Common myeloid progenitor, CD34-positive (primary cell): ENCODE measurements around the gene TBC1D22B.
"Not testable (repeated sequence)": the region's sequence is repeated elsewhere in the genome, so short reads cannot be mapped to it uniquely, and the experiment has no call there.

Source experiments
- CTCF ChIA-PET: fragments of 350-600 bp; sonication (Branson Sonifier 250); formaldehyde crosslinking; loops from one replicate; lab custom pipeline; 2021; ENCODE audit warnings: antibody characterized with exemption; lab: Charles Lee
- POLR2A ChIA-PET: fragments of 350-600 bp; sonication (Branson Sonifier 250); formaldehyde crosslinking; loops from one replicate; lab custom pipeline; 2021; ENCODE audit warnings: antibody characterized with exemption; lab: Charles Lee
- DNase-seq, 3 donors: peaks; one replicate each; pipeline versions ENCODE4 v3.0.0 to v3.0.0-alpha.2; 2013
- H3K27ac ChIP-seq, 2 experiments: 1 replicate in 1 of 2; 2 replicates in 1 of 2; pipeline ENCODE4 v1.7.0; 2013; ENCODE audit warnings: inconsistent platforms in 2 of 2, low read length in 2 of 2, mild to moderate bottlenecking in 2 of 2, low read depth in 1 of 2, moderate library complexity in 1 of 2; ENCODE audit not compliant: severe bottlenecking in 2 of 2, insufficient read depth in 1 of 2, poor library complexity in 1 of 2
- H3K27me3 ChIP-seq, 5 experiments: replicated peaks in 2 of 5; 1 replicate in 3 of 5; 2 replicates in 2 of 5; pipeline versions ENCODE4 v1.6.1 to v1.7.0; 2013; ENCODE audit warnings: low read length in 4 of 5, mild to moderate bottlenecking in 2 of 5, moderate library complexity in 2 of 5, inconsistent platforms in 1 of 5; ENCODE audit not compliant: insufficient read depth in 5 of 5, control insufficient read depth in 4 of 5
- H3K36me3 ChIP-seq, 4 experiments: 1 replicate in 2 of 4; 2 replicates in 2 of 4; pipeline versions ENCODE4 v1.6.1 to v1.7.0; 2013; ENCODE audit warnings: low read length in 3 of 4, control low read depth in 1 of 4, mild to moderate bottlenecking in 1 of 4; ENCODE audit not compliant: control insufficient read depth in 4 of 4, insufficient read depth in 4 of 4
- H3K4me1 ChIP-seq, 4 experiments: 1 replicate in 3 of 4; 2 replicates in 1 of 4; pipeline versions ENCODE4 v1.6.1 to v1.7.1; 2013; ENCODE audit warnings: low read length in 3 of 4, mild to moderate bottlenecking in 3 of 4, control low read depth in 1 of 4, inconsistent platforms in 1 of 4, moderate library complexity in 1 of 4; ENCODE audit not compliant: control insufficient read depth in 4 of 4, insufficient read depth in 4 of 4; ENCODE audit errors: control extremely low read depth in 1 of 4
- H3K4me3 ChIP-seq, 7 experiments: 1 replicate in 4 of 7; 2 replicates in 3 of 7; pipeline versions ENCODE4 v1.5.1 to v1.7.0; 2013; ENCODE audit warnings: mild to moderate bottlenecking in 7 of 7, low read length in 6 of 7, moderate library complexity in 6 of 7, inconsistent platforms in 2 of 7, low read depth in 2 of 7, control low read depth in 1 of 7; ENCODE audit not compliant: insufficient read depth in 4 of 7, control insufficient read depth in 1 of 7; ENCODE audit errors: extremely low read depth in 1 of 7
- H3K9me3 ChIP-seq, 5 experiments: 1 replicate in 4 of 5; 2 replicates in 1 of 5; pipeline versions ENCODE4 v1.6.1 to v1.7.1; 2013; ENCODE audit warnings: low read length in 4 of 5, mild to moderate bottlenecking in 2 of 5, inconsistent platforms in 1 of 5, low read depth in 1 of 5, moderate library complexity in 1 of 5; ENCODE audit not compliant: control insufficient read depth in 4 of 5, insufficient read depth in 2 of 5; ENCODE audit errors: control extremely low read depth in 1 of 5
- WGBS: methylation state at CpG from one replicate; pipeline ENCODE4 v1.1.5; 2013; ENCODE audit not compliant: insufficient coverage; 5-methylcytosine and 5-hydroxymethylcytosine counted together

TBC1D22B gene

GRCh38 chr6:37323580-37323979 is 66.0 kb downstream of the TBC1D22B start:
- Histone ChIP-seq H3K4me3 (no peak overlapping the region), H3K27ac (no peak overlapping the region), H3K9me3 (no peaks in the 10 kb centered on the region), H3K4me1 (peaks cover 5 to 35% (median 29%) of the 10 kb centered on the region in 4 experiments), H3K27me3 (no peaks in the 10 kb centered on the region), H3K36me3 (peaks cover 0 to 36% (median 5%) of the 10 kb centered on the region in 4 experiments)
- ChIA-PET CTCF (interaction anchor here (0.9 to 3.7 kb wide), 4 partner anchors 9 to 21 kb away, joined by 3 to 23 read pairs (median 4); no protein-coding TSS in a partner anchor), POLR2A (no interaction called here)
- WGBS = 86% methylated on average over 1 of the region's 3 CpGs
- DNase-seq = peak in 1 of 3 donors; percentile 11

GRCh38 chr6:37324131-37325033 is 66.8 kb downstream of the TBC1D22B start:
- POLR2A ChIA-PET = interaction anchor here (0.6 kb wide), 1 partner anchor 58 kb away, joined by 3 read pairs; no protein-coding TSS in a partner anchor

GRCh38 chr6:37330345-37330744 is 72.8 kb downstream of the TBC1D22B start:
- H3K9me3 ChIP-seq, H3K27ac ChIP-seq, DNase-seq, H3K4me3 ChIP-seq, H3K4me1 ChIP-seq, H3K27me3 ChIP-seq: not testable (repeated sequence)
- ChIA-PET POLR2A (interaction anchor here (0.7 kb wide), 1 partner anchor 453 kb away, joined by 4 read pairs; no protein-coding TSS in a partner anchor), CTCF (interaction anchor here (0.7 to 1.6 kb wide), 3 partner anchors 9 to 211 kb away, joined by 3 read pairs; no protein-coding TSS in a partner anchor)
- peaks cover 2 to 25% (median 21%) of the 10 kb centered on the region in 4 experiments for H3K36me3 ChIP-seq
- 94% methylated on average over 8 of the region's 10 CpGs for WGBS

More at GRCh38 chr6:37324131-37325033, 66.8 kb downstream of the TBC1D22B start:
- 61% methylated on average over 3 of the region's 4 CpGs for WGBS
- no peak overlapping the region for H3K4me3 ChIP-seq
- no peaks in the 10 kb centered on the region for H3K27me3 ChIP-seq
- peaks cover 0 to 31% (median 4%) of the 10 kb centered on the region in 4 experiments for H3K36me3 ChIP-seq
- DNase-seq = peak in 2 of 3 donors; percentile 26 to 28
- H3K9me3 ChIP-seq = no peaks in the 10 kb centered on the region
- H3K4me1 ChIP-seq = peaks cover 5 to 32% (median 25%) of the 10 kb centered on the region in 4 experiments
- H3K27ac ChIP-seq = no peak overlapping the region
- CTCF ChIA-PET = interaction anchor here (0.7 to 3.7 kb wide), 8 partner anchors 10 to 102 kb away, joined by 3 to 23 read pairs (median 4); no protein-coding TSS in a partner anchor

GRCh38 chr6:37331047-37331446 is 73.5 kb downstream of the TBC1D22B start:
- Histone ChIP-seq H3K36me3 (peaks cover 2 to 25% (median 21%) of the 10 kb centered on the region in 4 experiments), H3K4me3 (no peak overlapping the region), H3K27me3 (no peaks in the 10 kb centered on the region), H3K27ac (no peak overlapping the region), H3K4me1 (no peaks in the 10 kb centered on the region), H3K9me3 (no peaks in the 10 kb centered on the region)
- CTCF ChIA-PET = interaction anchor here (1.0 to 1.6 kb wide), 3 partner anchors 10 to 51 kb away, joined by 3 read pairs; no protein-coding TSS in a partner anchor
- WGBS = 98% methylated on average over 10 of the region's 13 CpGs
- POLR2A ChIA-PET = no interaction called here
- no peak for DNase-seq

- ChIA-PET CTCF (interaction anchor here (1.4 kb wide), 1 partner anchor 12 kb away, joined by 3 read pairs; no protein-coding TSS in a partner anchor), POLR2A (no interaction called here)
- H3K36me3 ChIP-seq = peaks cover 2 to 25% (median 21%) of the 10 kb centered on the region in 4 experiments
- no peaks in the 10 kb centered on the region for H3K4me1 ChIP-seq
- H3K27ac ChIP-seq = no peak overlapping the region
- no CpG with 5 or more reads among the region's 1 CpG for WGBS
- DNase-seq = no peak
- H3K4me3 ChIP-seq = no peak overlapping the region
- H3K9me3 ChIP-seq = no peaks in the 10 kb centered on the region
- H3K27me3 ChIP-seq = no peaks in the 10 kb centered on the region
These were observed 75.3 kb downstream of the TBC1D22B start for GRCh38 chr6:37332894-37333293.

GRCh38 chr6:37334047-37334446 is 76.5 kb downstream of the TBC1D22B start:
- no peak overlapping the region for H3K27ac ChIP-seq
- ChIA-PET POLR2A (no interaction called here), CTCF (interaction anchor here (1.1 to 1.4 kb wide), 2 partner anchors 14 to 15 kb away, joined by 3 to 4 read pairs; no protein-coding TSS in a partner anchor)
- no peak overlapping the region for H3K4me3 ChIP-seq
- DNase-seq = no peak
- no peaks in the 10 kb centered on the region for H3K9me3 ChIP-seq
- H3K27me3 ChIP-seq = no peaks in the 10 kb centered on the region
- peaks cover 2 to 25% (median 21%) of the 10 kb centered on the region in 4 experiments for H3K36me3 ChIP-seq
- H3K4me1 ChIP-seq = no peaks in the 10 kb centered on the region
